ENCODE data around the gene CLK2. TPM values are rescaled to one million over a fixed set of nuclear protein-coding genes. Genes with fewer than 3 reads are reported as not detected.

Gene CLK2
- total and polyA plus RNA-seq, 2 of the 13 experiments (the other 11 are each of a cell fraction or from before 2014, with no cell fraction given): 20.1 to 73.5 TPM

DNA sequence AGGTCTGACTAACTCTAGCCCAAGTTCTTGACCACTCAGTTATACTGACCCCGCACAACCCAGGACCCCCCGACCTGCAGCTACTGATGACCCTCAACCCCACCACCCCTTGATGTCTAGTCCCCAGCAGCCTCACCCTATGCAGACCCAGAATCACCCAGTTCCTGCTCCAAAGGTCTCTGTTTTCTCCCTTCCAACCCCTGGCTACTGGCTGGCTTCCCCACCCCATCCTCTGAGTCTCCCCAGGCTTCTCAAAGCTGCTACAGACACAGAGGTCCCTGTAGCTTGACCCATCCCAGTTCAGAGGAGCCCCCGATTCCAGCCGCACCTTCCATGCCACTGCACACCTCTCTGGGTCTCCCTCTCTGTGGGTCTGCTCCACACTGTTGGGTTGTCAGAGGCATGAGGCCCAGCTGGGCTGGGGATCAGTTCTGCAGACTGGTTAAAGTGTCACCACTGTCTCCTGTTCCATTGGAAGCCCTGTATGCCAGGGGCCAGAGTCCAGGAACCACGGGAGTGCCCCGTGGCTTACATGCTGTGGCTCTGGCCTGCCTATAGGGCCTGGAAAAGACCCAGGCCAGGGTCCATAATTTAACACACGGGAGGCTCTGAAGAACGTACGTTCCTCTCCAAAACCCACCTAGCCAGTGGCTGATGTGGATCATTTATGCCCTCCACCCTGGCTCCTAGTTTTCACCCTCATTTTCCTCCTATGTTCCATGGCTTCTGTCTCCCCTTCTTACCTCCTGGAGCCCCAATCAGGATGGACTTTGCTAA lies 27.4 kb upstream of the CLK2 start (continued):
- TF ChIP-seq ZNF354B (CRISPR knock-in tag; IDR thresholded peaks at IDR 0.05) (no peak), JDP2 (CRISPR knock-in tag; IDR thresholded peaks at IDR 0.05; ENCODE audit: borderline replicate concordance) (no peak), ZNF407 (CRISPR knock-in tag; IDR thresholded peaks at IDR 0.05; ENCODE audit: not compliant biosample characterization) (peak; percentile 77), FOXJ3 (CRISPR knock-in tag; IDR thresholded peaks at IDR 0.05; ENCODE audit: borderline replicate concordance) (no peak), WIZ (CRISPR knock-in tag; IDR thresholded peaks at IDR 0.05) (peak; percentile 91), ATF7-NPFF (CRISPR knock-in tag; IDR thresholded peaks at IDR 0.05; ENCODE audit: low read depth) (peak; percentile 57), ZBTB10 (CRISPR knock-in tag; IDR thresholded peaks at IDR 0.05; ENCODE audit: borderline replicate concordance) (no peak), NONO (IDR thresholded peaks at IDR 0.05) (no peak), NONO (CRISPR knock-in tag; conservative IDR thresholded peaks at IDR 0.05) (peak; percentile 80), ZNF280B (CRISPR knock-in tag; IDR thresholded peaks at IDR 0.05; ENCODE audit: borderline replicate concordance) (0 out of 2 replicates have a peak, but pooled peaks have one; percentile 20), ZNF749 (CRISPR knock-in tag; IDR thresholded peaks at IDR 0.05; ENCODE audit: borderline replicate concordance) (no peak), NR1H2 (CRISPR knock-in tag; IDR thresholded peaks at IDR 0.05; ENCODE audit: borderline replicate concordance, low read depth) (no peak), ZNF10 (CRISPR knock-in tag; IDR thresholded peaks at IDR 0.05; ENCODE audit: borderline replicate concordance, low read depth) (no peak), ZNF615 (CRISPR knock-in tag; IDR thresholded peaks at IDR 0.05; ENCODE audit: borderline replicate concordance) (no peak), ZNF550 (CRISPR knock-in tag; IDR thresholded peaks at IDR 0.05; ENCODE audit: borderline replicate concordance) (no peak)

All from HepG2 (cell line).